ENCODE measurements around the gene RCC2. TPM values are rescaled to one million over a fixed set of nuclear protein-coding genes. Genes with fewer than 3 reads are reported as not detected.
"Not testable (repeated sequence)": the region's sequence is repeated elsewhere in the genome, so short reads cannot be mapped to it uniquely, and the experiment has no call there.

RCC2 gene
- total and polyA plus RNA-seq, 8 donors: 15.8 to 73.6 (median 26.0) TPM

GRCh38 chr1:17480846-17481245 is 41.4 kb upstream of the RCC2 start:
- H3K4me1 ChIP-seq: no peaks in the 10 kb centered on the region
- no peak for DNase-seq
- H3K27me3 ChIP-seq: peaks cover 0 to 9% (median 0%) of the 10 kb centered on the region in 3 donors
- no peak overlapping the region for H3K4me3 ChIP-seq
- no peak overlapping the region for H3K27ac ChIP-seq
- no peaks in the 10 kb centered on the region for H3K9me3 ChIP-seq
- intact Hi-C loops (cut with DNase I; ENCODE audit: low total_unique reads): no loop called here
- WGBS, 5 donors: 75 to 86% (median 80%) methylated on average over 7 of the region's 7 CpGs
- TF ChIP-seq POLR2AphosphoS5 (IDR thresholded peaks at IDR 0.05) (no peak), EP300 (IDR thresholded peaks at IDR 0.05) (no peak), POLR2A (IDR thresholded peaks at IDR 0.05) (no peak), CTCF (IDR thresholded peaks at IDR 0.05) (no peak)
- no peaks in the 10 kb centered on the region for H3K36me3 ChIP-seq

GRCh38 chr1:17475752-17476151 is 36.3 kb upstream of the RCC2 start:
- Histone ChIP-seq H3K4me3 (no peak overlapping the region), H3K9me3 (no peaks in the 10 kb centered on the region), H3K36me3 (no peaks in the 10 kb centered on the region), H3K27me3 (no peaks in the 10 kb centered on the region), H3K27ac (no peak overlapping the region), H3K4me1 (no peaks in the 10 kb centered on the region)
- peak in 1 of 2 donors; percentile 8 for DNase-seq
- intact Hi-C loops (cut with DNase I; ENCODE audit: low total_unique reads): no loop called here
- TF ChIP-seq CTCF (IDR thresholded peaks at IDR 0.05): no peak
- TF ChIP-seq EP300 (IDR thresholded peaks at IDR 0.05): no peak
- no peak for TF ChIP-seq POLR2AphosphoS5 (IDR thresholded peaks at IDR 0.05)
- no peak for TF ChIP-seq POLR2A (IDR thresholded peaks at IDR 0.05)
- 49 to 68% (median 63%) methylated on average over 3 of the region's 3 CpGs for WGBS, 5 donors

GRCh38 chr1:17474836-17475555 is 35.5 kb upstream of the RCC2 start:
- 79 to 91% (median 86%) methylated on average over 20 of the region's 20 CpGs for WGBS, 5 donors

GRCh38 chr1:17472814-17473213 is 33.3 kb upstream of the RCC2 start:
- no peaks in the 10 kb centered on the region for H3K36me3 ChIP-seq
- intact Hi-C loops (cut with DNase I; ENCODE audit: low total_unique reads): no loop called here
- no peaks in the 10 kb centered on the region for H3K9me3 ChIP-seq
- DNase-seq: peak in 1 of 2 donors; percentile 12
- H3K27ac ChIP-seq: no peak overlapping the region
- TF ChIP-seq POLR2A (IDR thresholded peaks at IDR 0.05) (no peak), EP300 (IDR thresholded peaks at IDR 0.05) (no peak), POLR2AphosphoS5 (IDR thresholded peaks at IDR 0.05) (no peak), CTCF (IDR thresholded peaks at IDR 0.05) (no peak)
- peaks cover 0 to 3% (median 0%) of the 10 kb centered on the region in 4 donors for H3K4me1 ChIP-seq
- H3K4me3 ChIP-seq: no peak overlapping the region
- 43 to 60% (median 47%) methylated on average over 4 to 5 of the region's 5 CpGs for WGBS, 5 donors
- H3K27me3 ChIP-seq: peaks cover 0 to 21% (median 0%) of the 10 kb centered on the region in 3 donors

More at GRCh38 chr1:17474836-17475555, 35.5 kb upstream of the RCC2 start:
- DNase-seq; H3K9me3 ChIP-seq; H3K4me1 ChIP-seq; H3K27ac ChIP-seq; H3K27me3 ChIP-seq; intact Hi-C loops (cut with DNase I; ENCODE audit: low total_unique reads); H3K4me3 ChIP-seq; H3K36me3 ChIP-seq: not testable (repeated sequence)

- 84 to 97% (median 93%) methylated on average over 2 of the region's 2 CpGs for WGBS, 5 donors
- no peak for DNase-seq
- Histone ChIP-seq H3K4me3 (no peak overlapping the region), H3K27ac (no peak overlapping the region), H3K36me3 (no peaks in the 10 kb centered on the region), H3K9me3 (no peaks in the 10 kb centered on the region), H3K27me3 (peaks cover 0 to 21% (median 0%) of the 10 kb centered on the region in 3 donors), H3K4me1 (peaks cover 0 to 3% (median 0%) of the 10 kb centered on the region in 4 donors)
- intact Hi-C loops (cut with DNase I; ENCODE audit: low total_unique reads): no loop called here
- TF ChIP-seq POLR2AphosphoS5 (IDR thresholded peaks at IDR 0.05) (no peak), POLR2A (IDR thresholded peaks at IDR 0.05) (no peak), CTCF (IDR thresholded peaks at IDR 0.05) (no peak), EP300 (IDR thresholded peaks at IDR 0.05) (no peak)
These were observed 31.9 kb upstream of the RCC2 start for GRCh38 chr1:17471393-17471792.
